GM12873 (cell line): ENCODE data around the gene AGPAT4.

ENCODE experiments used
- CTCF ChIP-seq: IDR thresholded peaks from 2 replicates; pipeline ENCODE4 v1.5.1; 2012; ENCODE audit warnings: low read depth, mild to moderate bottlenecking, moderate library complexity, low read length, control low read depth; ENCODE audit not compliant: insufficient read depth; ENCODE audit errors: missing control alignments

The AGPAT4 gene

GRCh38 chr6:161091151-161091550 lies 182.7 kb downstream of the AGPAT4 start:
- no peak for TF ChIP-seq CTCF

GRCh38 chr6:161088676-161089328 lies 185.1 kb downstream of the AGPAT4 start:
- no peak for TF ChIP-seq CTCF

- no peak for TF ChIP-seq CTCF
Measured at GRCh38 chr6:161085246-161085645, 188.6 kb downstream of the AGPAT4 start.

- TF ChIP-seq CTCF: no peak
Measured at GRCh38 chr6:161082215-161082614, 191.6 kb downstream of the AGPAT4 start.

GRCh38 chr6:161080263-161080970 lies 193.4 kb downstream of the AGPAT4 start:
- TF ChIP-seq CTCF: no peak
